SJCRH30 (cell line): ENCODE data around the gene SELENOH. TPM values are rescaled to one million over a fixed set of nuclear protein-coding genes. Genes with fewer than 3 reads are reported as not detected.

ENCODE experiments used
- DNase-seq, 2 experiments: peaks; one replicate each; pipeline ENCODE4 v3.0.0-alpha.2; 2015 to 2020
- H3K27ac ChIP-seq: fragments of 250-450 bp; sonication (Bioruptor Pico); 2 replicates; pipeline ENCODE4 v1.5.1; 2020; ENCODE audit warnings: mild to moderate bottlenecking, moderate library complexity
- H3K27me3 ChIP-seq: fragments of 250-450 bp; sonication (Bioruptor Pico); 2 replicates; pipeline ENCODE4 v1.5.1; 2020; ENCODE audit warnings: mild to moderate bottlenecking, moderate library complexity
- H3K36me3 ChIP-seq: fragments of 250-450 bp; sonication (Bioruptor Pico); 2 replicates; pipeline ENCODE4 v1.5.1; 2020; ENCODE audit warnings: mild to moderate bottlenecking, moderate library complexity
- H3K4me1 ChIP-seq: fragments of 250-450 bp; sonication (Bioruptor Pico); 2 replicates; pipeline ENCODE4 v1.5.1; 2020; ENCODE audit warnings: mild to moderate bottlenecking, moderate library complexity
- H3K4me3 ChIP-seq: fragments of 250-450 bp; sonication (Bioruptor Pico); 2 replicates; pipeline ENCODE4 v1.5.1; 2020; ENCODE audit warnings: mild to moderate bottlenecking, moderate library complexity
- H3K9me3 ChIP-seq: fragments of 250-450 bp; sonication (Bioruptor Pico); replicated peaks from 2 replicates; pipeline ENCODE4 v1.5.1; 2020; ENCODE audit warnings: mild to moderate bottlenecking, moderate library complexity
- total RNA-seq: library from RNA; depleted of rRNA; stranded (reverse); fragments of >200 nt; shearing (Covaris generic); gene quantifications from 2 replicates; pipeline ENCODE4 v1.2.3, GENCODE V29; 2014

The SELENOH gene
- total RNA-seq, 1 experiment from 2014 or later, result 116 TPM

GRCh38 chr11:57763568-57763967 lies 22.3 kb downstream of the SELENOH start:
- no peaks in the 10 kb centered on the region for H3K9me3 ChIP-seq
- peak in 1 of 2 experiments; percentile 50 for DNase-seq
- no peaks in the 10 kb centered on the region for H3K27me3 ChIP-seq
- H3K4me3 ChIP-seq, result peak overlapping the region; percentile 81
- H3K27ac ChIP-seq, result no peak overlapping the region; the same call in 1 of the 2 replicates
- H3K4me1 ChIP-seq, result peaks cover 16% of the 10 kb centered on the region
- H3K36me3 ChIP-seq, result no peaks in the 10 kb centered on the region; the same call in 1 of the 2 replicates

- Histone ChIP-seq H3K9me3 (no peaks in the 10 kb centered on the region), H3K27me3 (no peaks in the 10 kb centered on the region), H3K4me3 (peak overlapping the region; percentile 81), H3K36me3 (no peaks in the 10 kb centered on the region; the same call in 1 of the 2 replicates), H3K27ac (no peak overlapping the region), H3K4me1 (peaks cover 16% of the 10 kb centered on the region)
- no peak for DNase-seq
Measured at GRCh38 chr11:57764021-57764420, 22.7 kb downstream of the SELENOH start.

- H3K27ac ChIP-seq, result no peak overlapping the region
Measured at GRCh38 chr11:57764566-57764965, 23.3 kb downstream of the SELENOH start.

GRCh38 chr11:57764972-57765371 lies 23.7 kb downstream of the SELENOH start:
- no peak overlapping the region for H3K27ac ChIP-seq

More at GRCh38 chr11:57764566-57764965, 23.3 kb downstream of the SELENOH start:
- no peak for DNase-seq
- Histone ChIP-seq H3K4me1 (peaks cover 16% of the 10 kb centered on the region), H3K27me3 (no peaks in the 10 kb centered on the region), H3K36me3 (no peaks in the 10 kb centered on the region; the same call in 1 of the 2 replicates), H3K4me3 (no peak overlapping the region), H3K9me3 (no peaks in the 10 kb centered on the region)

GRCh38 chr11:57770793-57771192 lies 29.5 kb downstream of the SELENOH start:
- Histone ChIP-seq H3K9me3 (no peaks in the 10 kb centered on the region), H3K36me3 (no peaks in the 10 kb centered on the region; the same call in 1 of the 2 replicates), H3K4me3 (no peak overlapping the region), H3K4me1 (peaks cover 5% of the 10 kb centered on the region), H3K27me3 (no peaks in the 10 kb centered on the region), H3K27ac (no peak overlapping the region)
- DNase-seq, result no peak

More at GRCh38 chr11:57764972-57765371, 23.7 kb downstream of the SELENOH start:
- DNase-seq, result no peak
- Histone ChIP-seq H3K9me3 (no peaks in the 10 kb centered on the region), H3K36me3 (no peaks in the 10 kb centered on the region; the same call in 1 of the 2 replicates), H3K4me1 (peaks cover 16% of the 10 kb centered on the region), H3K27me3 (no peaks in the 10 kb centered on the region), H3K4me3 (no peak overlapping the region)

GRCh38 chr11:57771365-57771764 lies 30.1 kb downstream of the SELENOH start:
- Histone ChIP-seq H3K9me3 (no peaks in the 10 kb centered on the region), H3K4me3 (no peak overlapping the region), H3K4me1 (peaks cover 9% of the 10 kb centered on the region), H3K27ac (no peak overlapping the region), H3K27me3 (no peaks in the 10 kb centered on the region), H3K36me3 (no peaks in the 10 kb centered on the region; the same call in 1 of the 2 replicates)
- no peak for DNase-seq

- Histone ChIP-seq H3K9me3 (no peaks in the 10 kb centered on the region), H3K36me3 (no peaks in the 10 kb centered on the region), H3K4me1 (peaks cover 21% of the 10 kb centered on the region), H3K4me3 (no peak overlapping the region), H3K27me3 (no peaks in the 10 kb centered on the region), H3K27ac (no peak overlapping the region)
- DNase-seq, result no peak
Measured at GRCh38 chr11:57772562-57772961, 31.3 kb downstream of the SELENOH start.

- Histone ChIP-seq H3K4me1 (peaks cover 27% of the 10 kb centered on the region), H3K9me3 (no peaks in the 10 kb centered on the region), H3K36me3 (no peaks in the 10 kb centered on the region), H3K27ac (no peak overlapping the region), H3K4me3 (no peak overlapping the region), H3K27me3 (no peaks in the 10 kb centered on the region)
- DNase-seq, result no peak
Measured at GRCh38 chr11:57773026-57773598, 31.8 kb downstream of the SELENOH start.

GRCh38 chr11:57775491-57775890 lies 34.2 kb downstream of the SELENOH start:
- H3K9me3 ChIP-seq, result no peaks in the 10 kb centered on the region
- peak; percentile 30 to 55 for DNase-seq
- H3K36me3 ChIP-seq, result no peaks in the 10 kb centered on the region
- H3K27me3 ChIP-seq, result no peaks in the 10 kb centered on the region
- peak overlapping the region; percentile 19 for H3K4me3 ChIP-seq
- peak overlapping the region; percentile 57 for H3K27ac ChIP-seq
- peaks cover 45% of the 10 kb centered on the region for H3K4me1 ChIP-seq

GRCh38 chr11:57776031-57776521 lies 34.8 kb downstream of the SELENOH start:
- Histone ChIP-seq H3K27ac (peak overlapping the region; percentile 57), H3K4me1 (peaks cover 47% of the 10 kb centered on the region), H3K36me3 (no peaks in the 10 kb centered on the region), H3K27me3 (no peaks in the 10 kb centered on the region), H3K4me3 (peak overlapping the region; percentile 19), H3K9me3 (no peaks in the 10 kb centered on the region)
- peak; percentile 89 to 90 for DNase-seq

GRCh38 chr11:57776577-57777210 lies 35.4 kb downstream of the SELENOH start:
- peaks cover 47% of the 10 kb centered on the region for H3K4me1 ChIP-seq
- DNase-seq, result no peak
- H3K36me3 ChIP-seq, result no peaks in the 10 kb centered on the region
- no peak overlapping the region for H3K4me3 ChIP-seq
- no peaks in the 10 kb centered on the region for H3K27me3 ChIP-seq
- no peaks in the 10 kb centered on the region for H3K9me3 ChIP-seq
- peak overlapping the region; percentile 57 for H3K27ac ChIP-seq

- Histone ChIP-seq H3K27me3 (no peaks in the 10 kb centered on the region), H3K4me1 (peaks cover 47% of the 10 kb centered on the region), H3K27ac (peak overlapping the region; percentile 97), H3K36me3 (no peaks in the 10 kb centered on the region; the same call in 1 of the 2 replicates), H3K9me3 (no peaks in the 10 kb centered on the region), H3K4me3 (peak overlapping the region; percentile 3; the same call in 1 of the 2 replicates)
- DNase-seq, result peak; percentile 20 to 55
Measured at GRCh38 chr11:57777969-57778317, 36.7 kb downstream of the SELENOH start.

GRCh38 chr11:57778318-57779037 lies 37.2 kb downstream of the SELENOH start:
- Histone ChIP-seq H3K27me3 (no peaks in the 10 kb centered on the region), H3K9me3 (no peaks in the 10 kb centered on the region), H3K36me3 (no peaks in the 10 kb centered on the region; the same call in 1 of the 2 replicates), H3K4me3 (peak overlapping the region; percentile 11), H3K4me1 (peaks cover 47% of the 10 kb centered on the region), H3K27ac (peak overlapping the region; percentile 97)
- DNase-seq, result peak; percentile 98 to 100

- peak; percentile 88 to 95 for DNase-seq
- peak overlapping the region; percentile 97 for H3K27ac ChIP-seq
- no peaks in the 10 kb centered on the region; the same call in 1 of the 2 replicates for H3K36me3 ChIP-seq
- no peaks in the 10 kb centered on the region for H3K9me3 ChIP-seq
- H3K4me3 ChIP-seq, result peak overlapping the region; percentile 11
- H3K27me3 ChIP-seq, result no peaks in the 10 kb centered on the region
- H3K4me1 ChIP-seq, result peaks cover 47% of the 10 kb centered on the region
Measured at GRCh38 chr11:57779276-57779675, 38.0 kb downstream of the SELENOH start.

GRCh38 chr11:57781529-57781943 lies 40.2 kb downstream of the SELENOH start:
- Histone ChIP-seq H3K4me3 (no peak overlapping the region), H3K4me1 (peaks cover 36% of the 10 kb centered on the region), H3K27me3 (no peaks in the 10 kb centered on the region), H3K36me3 (no peaks in the 10 kb centered on the region; the same call in 1 of the 2 replicates), H3K27ac (no peak overlapping the region), H3K9me3 (no peaks in the 10 kb centered on the region)
- DNase-seq, result no peak
